Skin of body (tissue), 2 donors: Measurements from ENCODE around the gene RBM39. TPM values are rescaled to one million over a fixed set of nuclear protein-coding genes. Genes with fewer than 3 reads are reported as not detected.
"Not testable (repeated sequence)": the region's sequence is repeated elsewhere in the genome, so short reads cannot be mapped to it uniquely, and the experiment has no call there.

ENCODE experiments used
- DNase-seq: peaks from one replicate; lab custom pipeline; 2025; lab: John Stamatoyannopoulos, UW
- total RNA-seq: library from RNA; depleted of rRNA; stranded (reverse); fragments of >200 nt; gene quantifications from one replicate; pipeline ENCODE4 v1.2.3, GENCODE V29; 2014

Gene RBM39
- total RNA-seq, 1 donor from 2014 or later = 429 TPM

DNA sequence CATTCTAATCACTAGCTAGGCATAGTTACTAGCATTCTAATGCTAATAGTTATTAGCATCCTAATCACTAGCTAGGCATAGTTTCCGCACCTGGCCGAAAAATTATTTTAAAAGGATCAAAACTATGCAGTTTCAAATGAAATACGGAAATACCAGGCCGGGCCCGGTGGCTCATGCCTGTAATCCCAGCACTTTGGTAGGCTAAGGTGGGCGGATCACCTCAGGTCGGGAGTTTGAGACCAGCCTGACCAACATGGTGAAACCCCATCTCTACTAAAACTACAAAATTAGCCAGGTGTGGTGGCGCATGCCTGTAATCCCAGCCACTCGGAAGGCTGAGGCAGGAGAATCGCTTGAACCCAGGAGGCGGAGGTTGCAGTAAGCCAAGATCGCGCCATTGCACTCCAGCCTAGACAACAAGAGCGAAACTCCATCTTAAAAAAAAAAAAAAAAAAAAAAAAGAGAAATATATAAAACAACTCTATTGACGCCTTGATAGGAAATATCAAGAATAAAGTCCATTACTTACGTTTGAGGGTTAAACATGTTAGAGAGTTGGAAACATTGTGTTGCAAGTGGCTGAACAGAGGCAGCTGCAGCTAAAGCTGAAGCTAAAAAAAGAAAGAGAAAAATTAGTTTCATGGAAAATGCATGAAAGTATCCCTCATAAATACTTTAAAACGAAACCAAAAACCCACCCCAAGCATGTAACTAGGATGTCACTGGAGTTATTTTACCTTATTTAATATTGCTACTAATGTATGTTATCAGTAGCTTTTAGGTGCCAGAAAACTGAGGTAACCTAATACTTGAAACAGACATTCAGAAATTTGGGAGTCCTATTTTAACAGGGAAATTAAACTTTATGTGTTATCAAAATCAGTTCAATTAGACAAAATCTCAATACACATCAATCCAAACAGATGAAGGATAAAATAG, 35.2 kb downstream of the RBM39 start:
- not testable (repeated sequence) for DNase-seq

DNA sequence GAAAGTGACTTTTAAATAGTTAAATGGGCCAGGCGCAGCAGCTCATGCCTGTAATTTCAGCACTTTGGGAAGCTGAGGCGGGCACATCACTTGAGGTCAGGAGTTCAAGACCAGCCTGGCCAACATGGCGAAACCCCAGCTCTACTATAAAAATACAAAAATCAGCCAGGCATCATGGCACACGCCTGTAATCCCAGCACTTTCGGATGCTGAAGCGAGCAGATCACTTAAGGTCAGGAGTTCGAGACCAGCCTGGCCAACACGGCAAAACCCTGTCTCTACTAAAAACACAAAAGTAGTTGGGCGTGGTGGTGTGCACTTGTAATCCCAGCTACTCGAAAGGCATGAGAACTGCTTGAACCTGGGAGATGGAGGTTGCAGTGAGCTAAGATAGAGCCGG, 36.2 kb downstream of the RBM39 start:
- DNase-seq = not testable (repeated sequence)

DNA sequence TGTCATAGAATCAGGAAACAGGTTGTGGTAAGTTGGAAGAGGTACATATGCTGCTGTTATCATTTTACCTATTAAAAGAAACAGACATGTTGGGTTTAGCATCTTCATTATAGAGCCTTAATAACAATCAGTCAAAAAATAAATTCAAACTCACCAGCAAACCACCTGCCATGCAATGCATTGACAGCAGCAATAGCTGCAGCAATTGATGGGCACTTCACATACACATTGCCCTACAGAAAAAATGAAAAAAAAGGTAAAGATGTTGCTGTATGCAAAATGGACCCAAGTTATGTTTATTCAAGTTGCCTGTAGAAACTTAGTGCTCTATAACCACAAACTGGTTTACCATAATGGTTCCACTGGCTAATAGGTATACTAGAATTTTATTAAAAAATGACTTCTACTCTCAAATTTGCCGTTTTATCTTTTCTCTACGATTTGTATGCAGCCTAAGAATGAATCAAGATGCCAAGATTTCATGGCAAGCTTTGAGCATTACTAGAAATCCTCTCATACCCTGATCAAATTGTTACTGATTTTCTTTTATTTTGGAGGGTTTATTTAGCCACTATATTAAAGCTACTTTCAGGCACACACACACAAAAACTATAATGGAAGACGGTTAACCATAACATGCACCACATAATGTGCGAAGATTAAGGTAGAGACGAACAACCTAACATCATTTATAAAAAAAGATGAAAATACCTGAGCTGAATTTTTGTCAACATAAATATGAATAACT, 37.4 kb downstream of the RBM39 start:
- no peak for DNase-seq

DNA sequence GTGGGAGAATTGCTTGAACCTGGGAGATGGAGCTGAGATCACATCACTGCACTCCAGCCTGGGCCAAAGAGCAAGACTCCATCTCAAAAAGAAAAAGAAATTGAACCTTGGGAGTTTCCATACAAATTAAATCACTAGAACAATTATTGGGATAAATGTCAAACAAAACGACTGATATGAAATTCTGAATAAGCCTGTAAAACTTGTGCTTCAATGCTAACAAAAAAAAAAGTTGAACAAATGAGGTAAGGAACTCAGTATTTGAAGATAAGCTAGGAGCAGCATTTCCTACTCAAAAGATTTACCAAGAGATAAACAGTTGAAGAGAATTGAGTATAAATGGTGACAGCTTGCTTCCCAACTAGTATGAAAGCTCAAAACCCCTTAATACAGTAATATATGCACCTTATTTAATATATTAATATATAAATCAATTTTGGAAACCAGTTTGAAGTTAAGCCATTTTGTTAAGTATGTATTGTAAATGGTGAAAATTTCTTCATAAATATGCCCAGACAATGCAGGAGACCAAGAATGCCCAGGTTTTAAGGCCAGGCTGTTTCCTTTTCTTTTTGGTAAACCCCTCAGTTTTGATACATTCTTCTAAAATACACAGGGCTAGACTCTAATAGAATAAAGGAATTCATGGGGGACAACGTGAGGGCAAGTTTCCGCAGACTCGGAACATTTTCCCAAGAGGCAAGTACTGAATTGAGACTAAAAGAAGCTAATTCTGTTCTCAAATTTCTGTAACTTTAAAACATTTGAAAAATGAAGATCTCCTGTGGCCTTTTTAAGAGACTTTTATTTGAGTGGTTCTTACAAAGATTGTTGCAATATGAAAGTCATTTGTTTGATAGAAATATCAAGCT, 39.0 kb downstream of the RBM39 start:
- DNase-seq = no peak

DNA sequence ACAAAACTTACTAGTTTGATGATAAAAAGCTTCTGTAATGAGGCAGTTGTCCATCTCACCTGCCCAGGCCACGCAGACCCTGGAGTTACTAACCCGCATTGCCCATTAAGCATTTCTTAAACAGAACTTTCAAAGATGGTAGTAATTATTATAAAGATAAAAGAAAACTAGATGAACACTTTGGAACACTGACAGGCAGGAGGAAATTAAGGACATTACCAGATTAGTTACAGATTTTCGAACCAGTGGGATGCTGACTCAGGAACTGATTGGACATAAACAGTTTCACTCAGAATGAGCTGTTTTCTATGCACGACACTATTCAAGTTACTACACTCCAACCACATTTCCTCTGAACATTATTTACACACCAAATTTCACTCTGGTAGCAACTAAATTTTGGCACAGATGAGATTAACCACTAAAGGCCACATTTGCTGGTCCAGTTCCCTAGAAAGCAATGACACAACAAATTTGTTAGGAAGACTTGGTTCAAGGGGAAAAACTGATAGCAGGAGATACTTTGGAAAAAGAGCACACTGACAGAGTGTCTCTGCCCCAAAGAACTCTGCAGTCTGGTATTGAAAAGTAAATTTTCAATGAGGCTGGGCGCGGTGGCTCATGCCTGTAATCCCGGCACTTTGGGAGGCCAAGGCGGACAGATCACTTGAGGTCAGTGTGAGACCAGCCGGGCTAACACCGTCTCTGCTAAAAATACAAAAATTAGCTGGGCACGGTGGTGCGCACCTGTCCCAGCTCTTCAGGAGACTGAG, 39.8 kb downstream of the RBM39 start:
- DNase-seq = peak; percentile 37

DNA sequence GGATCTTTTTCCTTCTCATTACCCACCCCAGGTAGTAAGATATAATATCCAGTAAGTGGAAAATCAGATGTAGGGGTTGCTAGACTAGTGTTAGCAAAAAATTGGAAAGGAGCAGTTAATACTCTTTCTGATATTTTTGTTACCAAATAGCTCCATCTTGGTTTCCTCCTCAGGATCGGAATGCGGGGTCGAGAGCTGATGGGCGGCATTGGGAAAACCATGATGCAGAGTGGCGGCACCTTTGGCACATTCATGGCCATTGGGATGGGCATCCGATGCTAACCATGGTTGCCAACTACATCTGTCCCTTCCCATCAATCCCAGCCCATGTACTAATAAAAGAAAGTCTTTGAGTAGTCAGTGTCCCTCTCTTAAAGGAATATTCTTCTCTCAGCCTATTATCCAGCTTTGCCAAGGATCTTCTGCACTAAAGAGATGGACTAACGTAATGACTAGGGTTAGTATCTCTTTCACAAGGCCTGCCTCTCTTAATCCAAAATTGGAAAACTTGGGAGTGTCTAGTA, 41.4 kb downstream of the RBM39 start:
- DNase-seq = no peak

DNA sequence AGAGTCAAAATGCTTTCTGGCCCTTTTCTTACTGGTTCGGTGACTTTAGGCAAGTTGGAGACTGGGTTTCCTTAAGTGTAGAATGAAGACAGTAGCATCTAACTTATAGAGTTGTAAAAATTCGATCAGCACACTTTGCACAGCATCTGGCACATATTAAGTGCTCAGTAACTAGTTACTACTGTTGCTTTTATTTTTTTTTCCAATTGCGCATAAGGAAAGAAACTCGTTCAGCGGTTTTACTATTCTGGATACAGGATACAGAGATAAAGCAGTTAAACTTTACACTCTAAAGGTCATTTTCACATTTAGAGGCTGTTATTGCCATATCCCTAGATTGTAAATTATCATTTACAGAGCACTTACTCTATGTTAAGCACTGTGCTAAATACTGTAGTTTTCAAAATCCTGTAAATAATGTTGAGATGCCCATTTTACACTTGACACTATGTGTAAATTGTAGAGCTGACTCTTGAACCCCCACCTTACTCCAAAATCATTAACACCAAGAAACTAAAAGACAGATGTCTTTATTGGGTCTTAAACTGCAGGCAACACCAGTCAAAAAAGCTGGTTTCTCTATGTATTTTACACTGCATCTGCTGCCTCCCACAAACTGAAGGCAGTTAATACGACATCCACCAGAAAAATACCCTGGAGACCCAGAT, 42.0 kb downstream of the RBM39 start:
- no peak for DNase-seq

DNA sequence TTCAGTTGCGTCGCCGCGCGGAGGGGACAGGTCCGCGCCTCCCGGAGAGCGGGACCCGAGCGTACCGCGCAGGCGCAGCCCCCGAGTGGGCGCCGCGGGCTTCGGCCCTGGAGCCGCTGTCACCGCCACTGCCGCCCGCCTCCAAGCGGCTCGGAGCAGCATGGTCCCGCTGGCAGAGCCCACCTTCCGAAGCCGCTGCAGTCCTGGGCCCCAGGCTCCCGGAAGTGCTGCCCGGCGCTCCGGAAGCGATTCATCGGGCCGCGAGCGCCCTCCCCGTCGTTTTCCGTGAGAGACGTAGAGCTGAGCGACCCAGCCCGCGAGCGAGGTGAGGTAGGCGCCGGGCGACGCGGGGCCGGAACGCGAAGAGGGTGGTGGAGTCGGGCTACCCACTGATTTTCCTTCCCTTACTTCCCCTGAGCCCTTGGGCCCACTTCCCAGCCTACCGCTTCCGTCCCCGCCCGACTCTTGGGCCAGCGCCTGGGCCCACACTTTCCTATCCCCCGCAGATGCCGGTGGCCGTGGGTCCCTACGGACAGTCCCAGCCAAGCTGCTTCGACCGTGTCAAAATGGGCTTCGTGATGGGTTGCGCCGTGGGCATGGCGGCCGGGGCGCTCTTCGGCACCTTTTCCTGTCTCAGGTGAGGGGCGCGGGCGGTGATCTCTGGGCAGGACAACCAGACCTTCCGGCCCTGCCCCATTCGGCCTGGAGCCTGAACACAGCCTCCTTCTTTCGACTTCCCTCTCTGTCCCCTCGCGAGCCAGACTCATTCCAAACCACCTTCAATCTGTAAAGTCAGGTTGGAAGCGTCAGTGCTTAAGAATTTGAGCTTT, 42.7 kb downstream of the RBM39 start, which contains the start of the genes NFS1 and ROMO1:
Gene NFS1, minus strand, starts transcription at position 226 of the 830 bp plus-strand sequence. Its CDS starts 64 bp downstream, at position 162.
Gene ROMO1, plus strand, starts transcription at position 279 of the 830 bp plus-strand sequence. Its CDS starts 228 bp downstream, at position 507.
- peak; percentile 60 for DNase-seq

DNA sequence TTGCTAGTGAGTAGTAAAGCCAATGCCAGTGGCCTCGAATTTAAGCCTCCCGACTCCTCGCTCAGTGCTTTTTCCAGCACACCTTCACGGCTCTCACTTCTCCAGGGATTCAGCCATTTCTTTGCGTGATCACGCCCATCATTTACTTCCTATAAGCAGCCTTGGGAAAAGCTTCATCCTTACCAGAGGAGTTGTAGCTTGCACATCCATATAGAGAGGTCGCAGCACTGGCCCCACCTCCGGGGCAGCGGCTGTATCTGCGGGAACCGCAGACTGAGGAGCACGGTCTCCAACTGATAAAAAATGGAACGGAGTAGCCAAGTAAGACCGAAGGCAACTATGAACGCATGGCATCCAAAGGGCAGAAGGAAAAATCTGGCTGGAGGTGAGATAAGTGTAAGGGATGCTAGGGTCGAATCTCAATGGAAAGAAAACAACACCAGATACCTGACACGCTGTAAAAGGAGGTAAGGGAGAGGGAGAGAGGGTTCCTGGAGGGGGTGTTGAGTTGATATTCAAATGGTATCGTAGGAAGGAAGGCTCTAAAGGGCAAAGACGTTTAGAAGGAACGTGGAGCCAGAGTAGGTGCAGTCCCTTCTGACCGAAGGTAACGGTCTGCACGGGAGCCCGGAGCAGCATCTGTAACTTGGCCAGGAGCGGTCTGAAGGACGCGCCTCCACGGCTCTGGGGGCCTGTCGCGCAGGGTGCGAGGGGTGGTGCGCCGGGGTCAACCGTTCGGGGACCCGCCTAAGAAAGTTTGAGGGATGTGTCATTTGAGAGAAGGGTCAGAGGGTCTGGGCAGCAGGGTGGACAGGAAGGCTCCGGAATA, 43.5 kb downstream of the RBM39 start:
- no peak for DNase-seq

DNA sequence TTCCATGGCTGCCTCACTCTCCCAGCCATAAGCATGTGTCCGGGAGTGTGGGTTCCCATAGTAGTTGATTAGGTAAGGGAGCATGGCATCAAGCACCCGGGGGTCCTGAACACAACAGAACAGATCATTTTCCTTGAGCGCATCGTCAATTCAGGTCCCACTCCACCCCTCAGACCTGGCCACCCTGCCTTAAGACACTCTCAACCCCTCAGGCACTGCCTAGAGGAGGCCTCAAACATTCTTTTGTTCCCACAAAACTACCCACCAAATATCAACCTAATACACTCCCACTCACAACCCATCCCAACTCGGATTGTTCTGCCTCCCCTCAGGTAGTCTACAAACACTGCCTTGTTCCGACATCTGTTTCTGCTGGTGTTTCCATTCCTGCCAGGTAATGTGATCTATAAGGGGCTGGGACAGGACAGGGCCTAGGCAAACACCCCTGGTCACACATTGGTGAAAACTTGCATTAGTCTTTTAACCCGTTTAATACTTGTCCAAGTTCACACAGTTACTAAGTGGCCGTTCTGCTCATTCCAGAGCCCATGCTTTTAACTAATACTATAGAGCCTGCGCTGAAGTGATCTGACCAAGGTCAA, 44.3 kb downstream of the RBM39 start:
- no peak for DNase-seq

DNA sequence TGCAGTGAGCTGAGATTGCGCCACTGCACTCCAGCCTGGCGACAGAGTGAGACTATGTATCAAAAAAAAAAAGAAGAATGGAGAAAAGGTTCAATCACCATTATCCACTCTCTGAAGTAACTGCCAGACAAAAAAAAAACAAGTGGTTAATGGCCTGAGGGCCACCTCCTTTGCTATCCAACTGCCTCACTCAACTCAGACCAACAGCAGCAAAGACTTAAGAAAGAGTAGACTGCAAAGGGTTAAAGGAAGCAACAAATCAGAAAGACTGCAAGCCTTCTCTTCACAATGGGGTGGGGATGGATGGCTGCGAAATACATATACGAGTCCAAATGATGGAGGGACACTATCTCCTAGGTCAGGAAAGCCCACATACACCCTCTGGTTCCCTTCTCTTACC, 46.1 kb downstream of the RBM39 start:
- DNase-seq = no peak

DNA sequence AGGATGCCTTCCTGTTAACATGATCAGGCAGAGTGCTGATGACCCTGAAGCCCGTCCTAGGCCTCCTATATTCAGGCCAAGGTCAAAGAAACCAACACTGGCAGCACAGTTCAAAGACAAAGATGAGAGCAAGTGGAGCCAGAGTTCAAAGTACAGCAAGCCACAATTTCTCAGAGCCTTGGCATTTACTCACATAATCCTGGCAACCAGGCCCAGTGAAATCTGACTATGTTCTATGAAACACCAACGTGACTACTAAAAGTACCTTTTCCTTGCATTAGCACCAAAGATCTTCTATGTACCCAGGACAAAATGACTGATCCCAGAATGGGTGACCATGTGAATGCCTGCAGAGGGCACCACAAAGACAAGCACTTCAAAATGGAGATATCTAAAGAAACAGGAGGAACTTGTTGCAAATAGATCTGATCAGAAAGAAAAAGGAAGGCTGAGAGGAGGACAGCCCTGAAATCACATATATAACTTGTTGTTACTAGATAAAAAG, 46.8 kb downstream of the RBM39 start:
- no peak for DNase-seq

DNA sequence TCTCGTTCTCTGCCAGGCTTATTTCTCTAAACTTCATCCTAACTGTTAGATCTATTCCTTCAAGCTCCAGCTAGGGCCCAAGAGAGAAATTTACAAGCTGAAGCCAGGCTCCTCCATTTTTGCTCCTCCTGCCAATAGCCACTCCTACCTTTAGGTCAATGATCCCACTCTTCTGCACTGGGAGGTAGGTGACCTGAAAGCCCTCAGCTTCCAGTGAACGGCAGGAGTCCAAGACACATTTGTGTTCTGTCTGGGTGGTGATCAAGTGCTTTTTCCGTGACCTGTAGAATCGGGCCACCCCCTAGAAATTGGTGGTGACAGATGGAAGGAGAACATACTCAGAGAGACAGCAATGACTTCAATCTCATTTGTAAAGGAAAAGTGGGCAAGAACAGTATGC, 51.8 kb downstream of the RBM39 start:
- DNase-seq = no peak

DNA sequence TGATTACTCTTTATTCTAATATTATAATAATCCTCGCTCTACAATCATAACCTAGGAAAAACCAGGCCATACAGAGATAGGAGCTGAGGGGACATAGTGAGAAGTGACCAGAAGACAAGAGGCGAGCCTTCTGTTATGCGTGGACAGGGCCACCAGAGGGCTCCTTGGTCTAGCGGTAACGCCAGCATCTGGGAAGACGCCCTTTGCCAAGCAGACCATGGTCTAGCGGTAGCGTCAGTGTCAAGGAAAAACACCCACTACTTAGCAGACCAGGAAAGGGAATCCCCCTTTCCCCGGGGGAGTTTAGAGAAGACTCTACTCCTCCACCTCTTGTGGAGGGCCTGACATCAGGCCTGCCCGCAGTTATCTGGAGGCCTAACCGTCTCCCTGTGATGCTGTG, 55.2 kb downstream of the RBM39 start:
- not testable (repeated sequence) for DNase-seq

DNA sequence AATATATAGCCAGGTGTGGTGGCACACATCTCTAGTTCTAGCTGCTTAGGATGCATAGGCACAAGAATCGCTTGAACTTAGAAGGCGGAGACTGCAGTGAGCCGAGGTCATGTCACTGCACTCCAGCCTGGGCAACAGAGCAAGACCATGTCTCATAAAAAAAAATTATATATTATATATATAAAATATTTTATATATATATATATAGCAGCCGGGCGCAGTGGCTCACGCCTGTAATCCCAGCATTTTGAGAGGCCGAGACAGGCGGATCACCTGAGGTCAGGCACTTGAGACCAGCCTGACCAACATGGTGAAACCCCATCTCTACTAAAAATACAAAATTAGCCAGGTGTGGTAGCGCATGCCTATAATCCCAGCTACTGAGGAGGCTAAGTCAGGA, 56.7 kb downstream of the RBM39 start:
- DNase-seq = not testable (repeated sequence)

DNA sequence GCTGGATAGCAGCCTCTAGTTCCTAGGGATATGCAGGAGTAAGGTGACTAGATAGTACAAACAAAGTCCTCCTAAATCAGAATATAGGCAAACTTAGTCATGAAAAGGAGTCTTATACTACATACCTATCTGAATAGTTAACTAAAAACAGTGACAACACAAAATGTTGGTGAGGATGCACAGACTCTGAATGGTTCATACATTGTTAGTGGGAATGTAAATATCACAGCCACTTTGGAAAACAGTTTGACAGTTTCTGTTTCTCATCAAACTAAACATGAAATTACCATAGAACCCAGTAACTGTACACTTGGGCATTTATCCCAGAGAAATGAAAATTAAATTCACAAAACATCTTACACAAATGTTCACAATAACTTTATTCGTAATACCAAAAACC, 60.1 kb downstream of the RBM39 start:
- no peak for DNase-seq
